HG02884 (cell line): ENCODE data around the gene GOLGA2.
"Not testable (repeated sequence)": the region's sequence is repeated elsewhere in the genome, so short reads cannot be mapped to it uniquely, and the experiment has no call there.

ENCODE experiments used
- ATAC-seq: cut with Tn5 transposase; IDR thresholded peaks from one replicate; pipeline ENCODE4 v1.9.1; 2021; ENCODE audit warnings: mild to moderate bottlenecking, moderate library complexity; ENCODE audit not compliant: unreplicated experiment

GOLGA2 gene

DNA sequence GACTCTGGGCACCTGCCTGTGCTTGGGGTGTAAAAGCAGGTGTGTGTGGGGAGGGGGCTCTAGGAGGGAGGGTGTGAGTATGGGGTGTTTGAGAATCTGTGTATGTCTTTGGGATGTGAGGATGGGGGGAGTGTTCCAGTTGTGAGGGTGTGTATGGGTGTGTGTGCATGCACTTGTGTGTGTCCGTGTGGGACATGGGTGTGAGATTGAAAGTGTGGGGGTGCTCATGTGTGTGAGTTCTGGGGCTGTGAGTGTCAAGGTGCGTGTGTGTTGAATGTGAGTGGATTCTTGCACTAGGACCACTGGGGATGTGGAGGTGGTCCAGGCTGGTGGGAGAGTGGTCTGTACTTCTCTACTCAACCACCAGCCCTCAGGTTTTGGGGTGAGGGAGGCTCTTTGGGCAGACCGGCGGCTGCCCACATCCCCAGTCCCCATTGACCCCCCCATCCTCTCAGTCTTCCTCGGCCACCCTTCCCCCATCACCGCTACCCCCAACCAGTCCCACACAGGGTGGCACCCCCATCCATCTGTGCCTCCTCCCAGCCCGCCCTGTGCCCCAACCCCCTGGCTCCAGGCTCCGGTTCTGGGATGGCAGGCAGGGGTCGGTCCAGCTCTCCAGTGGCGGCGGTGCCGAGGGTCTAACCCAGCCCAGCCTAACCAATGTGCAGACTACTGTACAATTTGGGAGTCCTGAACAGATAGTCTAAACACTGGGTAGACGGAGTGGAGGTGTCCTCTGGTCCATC is 31.5 kb downstream of the GOLGA2 start:
- no peak for ATAC-seq

GRCh38 chr9:128243215-128244018 is 32.4 kb downstream of the GOLGA2 start:
- no peak for ATAC-seq

GRCh38 chr9:128242828-128243214 is 33.0 kb downstream of the GOLGA2 start:
- ATAC-seq, result no peak

- no peak for ATAC-seq
These were observed 33.7 kb downstream of the GOLGA2 start for GRCh38 chr9:128242124-128242523.

- ATAC-seq, result no peak
These were observed 41.9 kb downstream of the GOLGA2 start for GRCh38 chr9:128233817-128234406.

GRCh38 chr9:128232528-128233428 is 43.0 kb downstream of the GOLGA2 start:
- no peak for ATAC-seq

GRCh38 chr9:128231638-128232527 is 43.9 kb downstream of the GOLGA2 start:
- no peak for ATAC-seq

DNA sequence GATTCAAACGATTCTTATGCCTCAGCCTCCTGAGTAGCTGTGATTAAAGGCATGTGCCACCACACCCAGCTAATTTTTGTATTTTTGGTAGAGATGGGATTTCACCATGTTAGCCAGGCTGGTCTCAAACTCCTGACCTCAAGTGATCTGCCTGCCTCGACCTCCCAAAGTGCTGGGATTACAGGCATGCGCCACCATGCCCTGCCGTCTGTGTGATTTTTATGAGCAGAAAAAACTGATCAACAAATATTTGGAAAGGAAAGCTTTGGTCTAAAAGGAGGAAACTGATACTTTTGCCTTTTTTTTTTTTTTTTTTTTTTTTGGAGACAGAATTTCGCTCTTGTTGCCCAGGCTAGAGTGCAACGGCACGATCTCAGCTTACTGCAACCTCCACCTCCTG is 44.9 kb downstream of the GOLGA2 start:
- ATAC-seq, result not testable (repeated sequence)

DNA sequence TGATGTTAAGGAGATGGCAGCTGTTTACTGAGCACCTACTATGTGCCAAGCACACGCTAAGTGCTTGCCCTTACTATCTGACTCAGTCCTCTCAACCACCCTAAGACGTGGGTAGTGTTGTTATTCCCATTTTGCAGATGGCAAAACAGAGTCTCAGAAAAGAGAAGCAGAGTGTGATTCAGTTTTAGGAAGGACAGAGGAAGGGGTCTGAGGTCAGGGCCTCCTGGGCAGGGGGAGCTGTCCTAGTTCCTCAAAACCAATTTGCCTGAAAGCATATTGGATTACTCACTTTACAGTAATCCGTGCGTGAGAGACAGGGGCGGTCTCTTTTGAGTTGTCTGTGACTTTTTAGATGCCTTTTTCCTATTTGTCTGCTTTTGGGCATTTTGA is 49.4 kb downstream of the GOLGA2 start:
- no peak for ATAC-seq

- no peak for ATAC-seq
These were observed 49.9 kb downstream of the GOLGA2 start for GRCh38 chr9:128225770-128226411.

DNA sequence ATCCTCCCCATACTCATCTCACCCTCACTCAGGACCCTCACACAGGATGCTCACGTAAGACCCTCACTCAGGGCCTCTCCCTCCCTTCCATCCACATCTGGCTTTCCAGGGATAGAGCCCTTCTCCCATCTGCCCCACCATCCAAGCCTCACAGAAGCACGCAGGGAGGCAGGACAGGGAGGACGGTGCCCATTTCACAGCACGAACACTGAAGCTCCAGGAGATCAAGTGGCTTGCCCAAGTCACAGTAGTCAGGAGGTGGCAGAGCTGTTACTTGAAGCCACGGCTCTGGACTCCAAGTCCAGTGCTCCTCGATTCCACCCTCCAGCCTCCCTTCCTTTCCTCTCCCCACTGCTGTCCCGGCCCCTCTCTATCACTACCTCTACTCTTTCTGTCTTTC is 50.9 kb downstream of the GOLGA2 start:
- ATAC-seq, result no peak

DNA sequence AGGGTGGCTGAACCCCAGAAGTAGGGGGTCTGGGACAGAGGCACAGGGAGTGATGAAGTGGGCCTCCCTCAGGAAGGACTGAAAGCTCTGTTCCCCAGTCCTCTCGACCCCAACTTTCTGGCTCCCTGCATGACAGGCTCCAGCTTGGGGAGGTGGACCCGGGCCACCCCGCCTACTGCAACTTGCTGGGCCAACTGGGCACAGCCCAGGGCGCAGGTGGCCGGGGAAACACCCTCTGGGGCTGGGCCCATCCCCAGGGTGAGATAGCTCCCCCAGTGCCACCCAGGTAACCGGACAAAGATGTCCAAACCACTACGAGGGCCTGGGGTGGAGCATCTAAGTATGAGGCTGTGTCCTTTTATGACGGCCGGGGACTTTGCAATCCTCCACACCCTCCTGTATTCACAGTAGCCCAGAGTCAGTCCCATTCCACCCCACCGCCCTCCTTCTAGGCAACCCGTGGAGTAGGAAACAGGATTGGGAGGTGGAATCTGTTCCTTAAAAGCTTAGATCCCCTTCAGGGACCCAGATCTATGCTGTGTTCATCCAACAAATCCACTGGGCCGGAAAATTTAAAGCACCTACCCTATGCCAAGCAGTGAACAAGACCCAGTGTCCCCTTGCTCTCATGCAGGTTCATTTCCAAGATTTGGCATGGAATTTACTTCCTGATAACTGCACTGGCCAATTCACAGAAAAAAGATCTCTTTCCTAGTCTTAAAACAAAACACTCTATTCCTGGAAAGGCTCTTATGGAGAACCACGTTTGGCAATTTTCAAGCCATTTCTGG is 52.7 kb downstream of the GOLGA2 start:
- ATAC-seq, result no peak

DNA sequence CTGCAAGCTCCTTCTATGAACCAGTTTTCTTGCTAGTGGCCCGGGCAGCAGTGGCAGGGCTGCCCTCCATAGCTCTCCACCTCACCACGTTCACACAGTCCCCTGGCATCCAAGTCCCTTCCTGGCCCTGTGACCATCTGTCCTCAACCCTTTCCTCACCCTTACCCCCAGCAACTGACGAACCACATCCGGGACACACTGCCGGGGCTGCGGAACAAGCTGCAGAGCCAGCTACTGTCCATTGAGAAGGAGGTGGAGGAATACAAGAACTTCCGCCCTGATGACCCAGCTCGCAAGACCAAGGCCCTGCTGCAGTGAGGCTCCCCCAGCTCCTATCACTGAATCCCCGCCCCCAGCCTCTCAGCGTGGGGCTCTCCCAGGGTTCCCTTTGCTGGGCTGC is 53.8 kb downstream of the GOLGA2 start:
- ATAC-seq, result no peak

GRCh38 chr9:128219831-128220230 is 56.0 kb downstream of the GOLGA2 start:
- no peak for ATAC-seq

- peak; percentile 81 for ATAC-seq
These were observed 57.1 kb downstream of the GOLGA2 start for GRCh38 chr9:128218518-128219389.

DNA sequence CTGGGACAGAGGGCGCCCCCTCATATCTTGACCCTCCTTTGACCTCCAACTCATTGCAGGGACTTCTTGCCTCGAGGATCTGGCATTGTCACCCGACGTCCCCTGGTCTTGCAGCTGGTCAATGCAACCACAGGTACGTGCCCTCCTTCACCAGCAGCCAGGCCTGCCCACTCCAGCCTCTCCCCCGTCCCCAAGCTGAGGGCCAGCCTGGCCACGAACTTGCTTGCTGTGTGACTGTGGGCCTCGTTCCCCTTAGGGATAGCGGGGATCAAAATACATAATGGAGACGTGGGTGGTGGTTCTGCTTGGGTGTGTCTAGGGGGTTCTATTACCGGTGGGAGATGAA is 57.7 kb downstream of the GOLGA2 start:
- ATAC-seq, result no peak

DNA sequence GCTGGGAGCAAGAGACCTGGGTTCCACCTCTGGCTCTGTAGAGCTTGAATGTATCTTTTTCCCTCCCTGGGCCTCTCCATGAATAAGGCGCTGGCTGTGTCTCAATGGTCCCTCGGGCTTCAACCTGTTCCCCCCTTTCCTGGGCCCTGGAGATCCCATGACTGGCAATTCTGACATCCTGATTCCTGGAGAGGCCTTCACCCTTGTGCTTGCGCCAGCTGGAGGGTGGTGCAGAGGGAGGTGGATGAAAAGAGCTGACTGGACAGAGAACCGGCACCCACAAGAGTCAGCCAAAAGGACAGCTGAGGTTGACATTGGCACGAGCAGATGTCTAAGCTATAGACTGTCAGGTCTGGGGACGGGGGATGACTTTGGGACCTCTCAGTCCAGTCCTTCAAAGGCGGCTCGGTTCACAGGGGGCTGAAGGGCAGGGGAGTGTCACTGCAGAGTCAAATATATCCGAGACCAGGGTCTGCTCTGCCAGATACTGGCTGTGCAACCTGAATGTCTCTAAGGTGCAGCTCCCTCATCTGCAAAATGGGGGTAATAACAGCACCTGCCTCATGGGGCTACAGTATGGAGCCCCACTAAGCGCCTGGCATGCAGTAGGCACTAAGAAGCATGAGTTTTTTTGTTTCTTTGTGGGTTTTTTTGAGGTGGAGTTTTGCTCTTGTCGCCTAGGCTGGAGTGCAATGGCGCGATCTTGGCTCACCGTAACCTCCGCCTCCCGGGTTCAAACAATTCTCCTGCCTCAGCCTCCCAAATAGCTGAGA is 58.8 kb downstream of the GOLGA2 start:
- no peak for ATAC-seq
